Cardiac ventricle fibroblast (primary cell): Measurements from ENCODE around the gene TAF3. TPM values are rescaled to one million over a fixed set of nuclear protein-coding genes. Genes with fewer than 3 reads are reported as not detected.

ENCODE experiments used
- total RNA-seq: library from RNA; depleted of rRNA; stranded (reverse); fragments of >200 nt; gene quantifications from 2 replicates; pipeline ENCODE4 v1.2.3, GENCODE V29; 2015

Gene TAF3, protein sequence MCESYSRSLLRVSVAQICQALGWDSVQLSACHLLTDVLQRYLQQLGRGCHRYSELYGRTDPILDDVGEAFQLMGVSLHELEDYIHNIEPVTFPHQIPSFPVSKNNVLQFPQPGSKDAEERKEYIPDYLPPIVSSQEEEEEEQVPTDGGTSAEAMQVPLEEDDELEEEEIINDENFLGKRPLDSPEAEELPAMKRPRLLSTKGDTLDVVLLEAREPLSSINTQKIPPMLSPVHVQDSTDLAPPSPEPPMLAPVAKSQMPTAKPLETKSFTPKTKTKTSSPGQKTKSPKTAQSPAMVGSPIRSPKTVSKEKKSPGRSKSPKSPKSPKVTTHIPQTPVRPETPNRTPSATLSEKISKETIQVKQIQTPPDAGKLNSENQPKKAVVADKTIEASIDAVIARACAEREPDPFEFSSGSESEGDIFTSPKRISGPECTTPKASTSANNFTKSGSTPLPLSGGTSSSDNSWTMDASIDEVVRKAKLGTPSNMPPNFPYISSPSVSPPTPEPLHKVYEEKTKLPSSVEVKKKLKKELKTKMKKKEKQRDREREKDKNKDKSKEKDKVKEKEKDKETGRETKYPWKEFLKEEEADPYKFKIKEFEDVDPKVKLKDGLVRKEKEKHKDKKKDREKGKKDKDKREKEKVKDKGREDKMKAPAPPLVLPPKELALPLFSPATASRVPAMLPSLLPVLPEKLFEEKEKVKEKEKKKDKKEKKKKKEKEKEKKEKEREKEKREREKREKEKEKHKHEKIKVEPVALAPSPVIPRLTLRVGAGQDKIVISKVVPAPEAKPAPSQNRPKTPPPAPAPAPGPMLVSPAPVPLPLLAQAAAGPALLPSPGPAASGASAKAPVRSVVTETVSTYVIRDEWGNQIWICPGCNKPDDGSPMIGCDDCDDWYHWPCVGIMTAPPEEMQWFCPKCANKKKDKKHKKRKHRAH
- total RNA-seq = 3.6 and 4.0 TPM in 2 replicates

GRCh38 chr10:7818295-7819120, at the start of gene TAF3:
Gene TAF3, plus strand, starts transcription at chr10:7818505. Its CDS starts 205 bp downstream, at chr10:7818710.

DNA sequence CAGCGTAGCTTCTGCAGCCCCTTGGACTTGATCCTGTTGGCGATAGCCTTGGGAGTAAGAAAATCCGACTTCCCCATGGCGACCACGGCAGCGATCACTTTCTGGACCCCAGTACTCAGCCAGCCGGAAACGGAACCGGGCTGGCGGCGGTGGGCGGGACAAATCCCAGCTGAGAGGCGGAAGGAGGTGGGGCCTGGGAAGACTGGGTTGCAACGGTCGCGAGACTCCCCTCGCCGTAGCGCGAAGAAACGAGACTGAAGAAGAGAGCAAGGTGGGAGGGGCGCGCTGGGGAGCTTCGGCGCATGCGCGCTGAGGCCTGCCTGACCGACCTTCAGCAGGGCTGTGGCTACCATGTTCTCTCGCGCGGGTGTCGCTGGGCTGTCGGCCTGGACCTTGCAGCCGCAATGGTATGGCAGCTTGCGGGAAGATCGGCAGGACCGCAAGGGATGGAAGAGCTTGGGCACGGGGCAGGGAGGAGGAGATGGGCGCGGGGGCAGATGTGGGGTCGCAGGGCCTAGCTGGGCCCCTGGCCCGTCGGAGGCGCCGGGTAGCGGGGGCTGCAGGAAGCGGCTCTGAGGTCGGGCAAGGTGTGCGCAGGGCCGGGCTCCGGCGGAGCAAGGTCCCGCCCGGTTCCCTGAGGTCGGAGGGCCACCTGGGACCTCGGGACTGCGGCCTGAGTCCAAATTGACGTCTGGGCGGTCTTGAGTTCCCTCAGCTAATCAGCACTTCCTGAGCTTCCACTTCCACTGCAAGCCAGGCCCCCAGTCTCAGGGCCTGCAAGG, 30.3 kb upstream of the TAF3 start, which contains the start of the genes ATP5F1C and KIN:
ATP5F1C (plus strand) TSS at position 321 of the 782 bp plus-strand sequence; CDS start at position 352, 31 bp downstream.
KIN (minus strand) TSS at position 137 of the 782 bp plus-strand sequence; CDS start at position 77, 60 bp downstream.

DNA sequence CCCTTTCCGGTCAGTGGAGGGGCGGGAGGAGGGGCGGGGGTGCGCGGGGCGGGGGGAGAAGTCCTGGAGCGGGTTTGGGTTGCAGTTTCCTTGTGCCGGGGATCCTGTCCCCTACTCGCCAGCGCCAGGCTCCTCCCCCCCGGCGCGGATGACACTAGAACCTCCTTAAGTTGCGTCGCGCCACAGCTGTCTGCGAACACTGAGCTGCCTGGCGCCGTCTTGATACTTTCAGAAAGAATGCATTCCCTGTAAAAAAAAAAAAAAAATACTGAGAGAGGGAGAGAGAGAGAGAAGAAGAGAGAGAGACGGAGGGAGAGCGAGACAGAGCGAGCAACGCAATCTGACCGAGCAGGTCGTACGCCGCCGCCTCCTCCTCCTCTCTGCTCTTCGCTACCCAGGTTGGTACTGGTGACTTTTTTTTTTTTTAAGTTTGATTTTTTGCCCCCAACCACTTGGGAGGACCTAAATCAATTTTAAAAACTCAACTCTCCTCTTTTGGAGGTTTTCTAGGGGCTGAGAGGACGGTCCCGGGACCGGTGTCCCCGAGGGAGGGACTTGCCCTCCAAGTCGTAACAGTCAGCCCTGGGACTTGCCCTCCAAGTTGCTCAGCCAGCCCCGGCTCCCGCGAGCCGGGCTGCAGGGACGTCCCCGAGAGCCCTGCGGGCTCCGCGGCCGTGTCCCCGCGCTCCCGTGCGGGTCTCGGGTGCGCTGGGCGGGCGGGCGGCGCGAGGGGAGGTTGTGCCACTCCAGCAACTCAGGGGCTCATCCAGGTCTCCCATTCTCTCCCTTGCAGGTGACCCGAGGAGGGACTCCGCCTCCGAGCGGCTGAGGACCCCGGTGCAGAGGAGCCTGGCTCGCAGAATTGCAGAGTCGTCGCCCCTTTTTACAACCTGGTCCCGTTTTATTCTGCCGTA, 236.4 kb downstream of the TAF3 start, which contains the start of gene GATA3:
GATA3 (plus strand) TSS at position 195 of the 914 bp plus-strand sequence. CDS start 968 bp downstream, outside the sequence.

Other genes with a start within 250 kb of the TAF3 start
- 0.19 and 0.24 TPM in 2 replicates for gene ITIH5, start 151.5 kb upstream of the TAF3 start, total RNA-seq
- gene ITIH2, start 115.2 kb upstream of the TAF3 start, total RNA-seq = 0.05 and 0.12 TPM in 2 replicates
- gene KIN, start 30.5 kb upstream of the TAF3 start, total RNA-seq = 6.4 and 15.3 TPM in 2 replicates
- gene ATP5F1C, start 30.3 kb upstream of the TAF3 start, total RNA-seq = 176 and 189 TPM in 2 replicates
- gene GATA3, start 236.2 kb downstream of the TAF3 start, total RNA-seq = 0.25 and 0.34 TPM in 2 replicates